Osteoblast (primary cell): ENCODE results near the gene PDXK. TPM values are rescaled to one million over a fixed set of nuclear protein-coding genes. Genes with fewer than 3 reads are reported as not detected.

ENCODE experiments used
- DNase-seq: peaks from one replicate; pipeline ENCODE4 v3.0.0; 2011; ENCODE audit warnings: low spot score, mixed read lengths; ENCODE audit not compliant: insufficient read length; ENCODE audit errors: missing footprints
- H2AFZ ChIP-seq: 2 replicates; pipeline ENCODE4 v1.6.0; 2011; ENCODE audit warnings: mild to moderate bottlenecking, low read length
- H3K27ac ChIP-seq: 2 replicates; pipeline ENCODE4 v1.5.1; 2011; ENCODE audit warnings: mild to moderate bottlenecking, low read depth, low read length, moderate library complexity
- H3K27me3 ChIP-seq: 2 replicates; pipeline ENCODE4 v1.6.0; 2012; ENCODE audit warnings: mild to moderate bottlenecking, control low read depth, inconsistent platforms, low read length, moderate library complexity; ENCODE audit not compliant: insufficient read depth
- H3K36me3 ChIP-seq: 2 replicates; pipeline ENCODE4 v1.5.1; 2011; ENCODE audit warnings: mild to moderate bottlenecking, low read length, control low read depth, moderate library complexity; ENCODE audit not compliant: insufficient read depth
- H3K4me1 ChIP-seq: 2 replicates; pipeline ENCODE4 v1.5.1; 2011; ENCODE audit warnings: mild to moderate bottlenecking, low read length, control low read depth, moderate library complexity; ENCODE audit not compliant: insufficient read depth
- H3K4me2 ChIP-seq: 2 replicates; pipeline ENCODE4 v1.6.0; 2011; ENCODE audit warnings: mild to moderate bottlenecking, low read length; ENCODE audit not compliant: insufficient read depth
- H3K4me3 ChIP-seq: fragments of 200-600 bp; sonication (generic); 3 replicates; pipeline ENCODE4 v1.5.1; 2012; ENCODE audit warnings: mild to moderate bottlenecking, low read length, inconsistent platforms; ENCODE audit not compliant: insufficient read depth
- H3K79me2 ChIP-seq: 2 replicates; pipeline ENCODE4 v1.6.0; 2012; ENCODE audit warnings: mild to moderate bottlenecking, low read length, control low read depth, inconsistent platforms; ENCODE audit not compliant: insufficient read depth
- H3K9me3 ChIP-seq: 2 replicates; pipeline ENCODE4 v1.5.1; 2011; ENCODE audit warnings: low read depth, low read length, control low read depth
- H4K20me1 ChIP-seq: 2 replicates; pipeline ENCODE4 v1.6.0; 2012; ENCODE audit warnings: mild to moderate bottlenecking, low read length, control low read depth; ENCODE audit not compliant: insufficient read depth
- CTCF ChIP-seq: IDR thresholded peaks from 2 replicates; pipeline ENCODE4 v1.5.1; 2011; ENCODE audit warnings: mild to moderate bottlenecking, low read depth, low read length, moderate library complexity; ENCODE audit errors: extremely low read depth
- total RNA-seq: library from RNA; depleted of rRNA; stranded (reverse); fragments of >200 nt; gene quantifications from 2 replicates; pipeline ENCODE4 v1.2.3, GENCODE V29; 2012

PDXK gene
- total RNA-seq, 1 donor: 89.4 TPM

- no peaks in the 10 kb centered on the region for H3K27me3 ChIP-seq
- H3K4me3 ChIP-seq: peak within 1 kb of the TSS; percentile 95
- peak; percentile 100 for DNase-seq
- peak within 1 kb of the TSS; percentile 82 for H3K27ac ChIP-seq
- no peaks in the 10 kb centered on the region for H3K9me3 ChIP-seq
- H3K4me2 ChIP-seq: peak within 1 kb of the TSS; percentile 98
- H4K20me1 ChIP-seq: peaks cover 31% of the 10 kb centered on the region
- peak within 1 kb of the TSS; percentile 93 for H2AFZ ChIP-seq
- peaks cover 12% of the 10 kb centered on the region for H3K4me1 ChIP-seq
- H3K79me2 ChIP-seq: peaks cover 49% of the 10 kb centered on the region
- peak; percentile 75 for TF ChIP-seq CTCF
- peaks cover 28% of the 10 kb centered on the region for H3K36me3 ChIP-seq
Measured at GRCh38 chr21:43789276-43790009, 70.5 kb downstream of the PDXK start, which contains the start of gene RRP1. RRP1 (plus strand) TSS chr21:43789577; CDS start chr21:43789630, 53 bp downstream.

- Histone ChIP-seq H3K27me3 (no peaks in the 10 kb centered on the region), H3K4me1 (peaks cover 12% of the 10 kb centered on the region), H3K79me2 (peaks cover 55% of the 10 kb centered on the region), H3K36me3 (peaks cover 34% of the 10 kb centered on the region), H3K4me3 (peak overlapping the region; percentile 95), H3K9me3 (no peaks in the 10 kb centered on the region), H3K4me2 (peak overlapping the region; percentile 98), H2AFZ (peak overlapping the region; percentile 88), H3K27ac (peak overlapping the region; percentile 82), H4K20me1 (peaks cover 35% of the 10 kb centered on the region)
- peak; percentile 80 for DNase-seq
- no peak for TF ChIP-seq CTCF
Measured at GRCh38 chr21:43790010-43790524, 71.1 kb downstream of the PDXK start.

- no peak for TF ChIP-seq CTCF
- Histone ChIP-seq H3K4me3 (no peak overlapping the region), H3K36me3 (peaks cover 58% of the 10 kb centered on the region), H2AFZ (no peak overlapping the region), H3K9me3 (no peaks in the 10 kb centered on the region), H3K27me3 (no peaks in the 10 kb centered on the region), H3K4me1 (peaks cover 12% of the 10 kb centered on the region), H4K20me1 (peaks cover 43% of the 10 kb centered on the region), H3K27ac (peak overlapping the region; percentile 12), H3K79me2 (peaks cover 57% of the 10 kb centered on the region), H3K4me2 (no peak overlapping the region)
- DNase-seq: no peak
Measured at GRCh38 chr21:43792406-43792805, 73.5 kb downstream of the PDXK start.

GRCh38 chr21:43793243-43793642, 74.3 kb downstream of the PDXK start:
- H3K27me3 ChIP-seq: no peaks in the 10 kb centered on the region
- DNase-seq: no peak
- no peak overlapping the region for H3K4me3 ChIP-seq
- no peak overlapping the region for H2AFZ ChIP-seq
- H4K20me1 ChIP-seq: peaks cover 46% of the 10 kb centered on the region
- peaks cover 12% of the 10 kb centered on the region for H3K4me1 ChIP-seq
- H3K4me2 ChIP-seq: no peak overlapping the region
- peaks cover 66% of the 10 kb centered on the region for H3K36me3 ChIP-seq
- TF ChIP-seq CTCF: no peak
- no peak overlapping the region for H3K27ac ChIP-seq
- H3K9me3 ChIP-seq: no peaks in the 10 kb centered on the region
- peaks cover 57% of the 10 kb centered on the region for H3K79me2 ChIP-seq
